Measurements from ENCODE around the gene ERBB2. TPM values are rescaled to one million over a fixed set of nuclear protein-coding genes. Genes with fewer than 3 reads are reported as not detected.
A peak's percentile ranks its signal among the peaks of the same experiment; 100 is the strongest.

ERBB2 gene
- total and polyA plus RNA-seq, 4 experiments from 2014 or later: 0.55 to 4.5 (median 4.1) TPM; not detected in 1

DNA sequence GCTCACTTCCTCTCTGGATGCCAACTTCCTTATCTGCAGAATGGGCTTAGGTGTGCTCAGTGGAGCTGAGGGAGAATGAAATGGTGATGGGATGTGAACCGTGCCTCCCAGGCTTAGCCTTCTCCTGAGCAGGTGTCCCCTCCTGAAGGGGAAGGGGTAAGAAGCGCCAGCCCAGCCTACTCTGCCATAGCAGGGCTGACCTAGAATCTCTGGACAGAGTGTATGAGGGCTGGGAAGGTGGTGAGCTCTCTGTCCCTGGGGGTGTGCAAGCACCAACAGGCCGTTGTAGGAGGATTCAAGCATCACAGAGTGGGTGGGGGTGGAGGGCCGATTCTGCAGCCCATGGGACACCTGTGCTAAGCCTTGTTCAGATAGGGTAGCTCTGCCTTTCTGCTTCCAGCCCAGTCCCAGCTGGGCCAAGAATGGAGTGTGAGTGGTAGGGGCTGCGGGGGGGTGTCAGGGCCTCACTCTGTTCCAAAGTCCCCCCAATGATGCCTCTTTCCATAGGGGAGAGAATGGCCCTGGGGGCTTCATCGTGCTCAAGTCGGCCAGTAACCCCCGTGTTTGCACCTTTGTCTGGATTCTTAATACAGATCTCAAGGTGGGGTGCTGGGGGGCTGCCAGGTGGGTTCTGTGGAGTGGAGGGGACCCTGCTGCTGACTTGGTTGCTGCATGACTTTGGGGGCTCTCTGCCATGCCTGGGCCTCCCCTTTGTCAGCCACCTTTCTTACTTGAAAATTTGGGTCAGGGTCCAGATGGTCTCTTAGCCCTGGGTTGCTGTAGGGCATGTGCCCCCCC lies 37.9 kb upstream of the ERBB2 start:
- Mint-ChIP-seq H3K9me3 (no peaks in the 10 kb centered on the region), H3K4me1 (peaks cover under 1 to 9% (median 3%) of the 10 kb centered on the region in 4 donors), H3K27me3 (peaks cover 0 to 1% of the 10 kb centered on the region in 2 donors), H3K36me3 (peaks cover 8 to 41% of the 10 kb centered on the region in 2 donors), H3K27ac (no peak overlapping the region), H3K4me3 (no peak overlapping the region)
- no peak for DNase-seq
- Histone ChIP-seq H3K36me3 (ENCODE audit: insufficient read depth, low read length) (peaks cover 52% of the 10 kb centered on the region), H3K4me1 (ENCODE audit: insufficient read depth, low read length) (peaks cover 3% of the 10 kb centered on the region), H3K9me3 (ENCODE audit: control insufficient read depth in 1 of 2, low read length in 2 of 2) (no peaks in the 10 kb centered on the region), H3K27me3 (ENCODE audit: insufficient read depth, low read length) (peaks cover under 1% of the 10 kb centered on the region), H3K4me3 (ENCODE audit: low read length in 2 of 2) (no peak overlapping the region), H3K27ac (ENCODE audit: low read depth, low read length) (no peak overlapping the region)
- intact Hi-C loops (cut with micrococcal nuclease): no loop called here
- ChIA-PET CTCF (ENCODE audit: partially characterized antibody) (interaction anchor here (0.9 to 1.6 kb wide), 2 partner anchors 8 to 39 kb away, joined by 3 read pairs; no protein-coding TSS in a partner anchor), POLR2A (ENCODE audit: partially characterized antibody) (no interaction called here)

DNA sequence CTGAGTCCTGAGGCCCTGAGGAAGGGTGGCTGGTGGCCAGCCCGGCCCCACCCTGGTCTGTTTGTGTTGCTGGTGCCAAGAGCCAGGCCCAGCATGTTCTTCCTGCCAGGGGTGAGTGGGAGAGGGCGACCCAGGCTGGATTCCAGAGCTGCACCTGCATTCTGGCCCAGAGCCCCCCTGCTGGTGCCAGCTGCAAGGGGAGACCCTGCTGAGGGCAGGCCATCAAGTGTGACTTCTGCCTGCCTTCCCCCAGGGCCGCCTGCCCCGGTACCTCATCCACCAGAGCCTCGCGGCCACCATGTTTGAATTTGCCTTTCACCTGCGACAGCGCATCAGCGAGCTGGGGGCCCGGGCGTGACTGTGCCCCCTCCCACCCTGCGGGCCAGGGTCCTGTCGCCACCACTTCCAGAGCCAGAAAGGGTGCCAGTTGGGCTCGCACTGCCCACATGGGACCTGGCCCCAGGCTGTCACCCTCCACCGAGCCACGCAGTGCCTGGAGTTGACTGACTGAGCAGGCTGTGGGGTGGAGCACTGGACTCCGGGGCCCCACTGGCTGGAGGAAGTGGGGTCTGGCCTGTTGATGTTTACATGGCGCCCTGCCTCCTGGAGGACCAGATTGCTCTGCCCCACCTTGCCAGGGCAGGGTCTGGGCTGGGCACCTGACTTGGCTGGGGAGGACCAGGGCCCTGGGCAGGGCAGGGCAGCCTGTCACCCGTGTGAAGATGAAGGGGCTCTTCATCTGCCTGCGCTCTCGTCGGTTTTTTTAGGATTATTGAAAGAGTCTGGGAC lies 37.1 kb upstream of the ERBB2 start:
- H3K36me3 ChIP-seq (ENCODE audit: insufficient read depth, low read length): peaks cover 44% of the 10 kb centered on the region
- H3K27me3 Mint-ChIP-seq: peaks cover 0 to 1% of the 10 kb centered on the region in 2 donors
- POLR2A ChIA-PET (ENCODE audit: partially characterized antibody): no interaction called here
- no peak overlapping the region for H3K4me3 ChIP-seq (ENCODE audit: low read length in 2 of 2)
- H3K4me1 Mint-ChIP-seq: peaks cover 1 to 10% (median 2%) of the 10 kb centered on the region in 4 donors
- no peak for DNase-seq
- CTCF ChIA-PET (ENCODE audit: partially characterized antibody): interaction anchor here (0.6 to 1.6 kb wide), 3 partner anchors 9 to 39 kb away, joined by 3 read pairs; no protein-coding TSS in a partner anchor
- intact Hi-C loops (cut with micrococcal nuclease): no loop called here
- no peak overlapping the region for H3K4me3 Mint-ChIP-seq
- H3K27me3 ChIP-seq (ENCODE audit: insufficient read depth, low read length): peaks cover 2% of the 10 kb centered on the region
- no peaks in the 10 kb centered on the region for H3K9me3 Mint-ChIP-seq
- H3K27ac Mint-ChIP-seq: peak overlapping the region in 2 of 7 donors; percentile 29
- no peak overlapping the region for H3K27ac ChIP-seq (ENCODE audit: low read depth, low read length)
- peaks cover 7% of the 10 kb centered on the region for H3K4me1 ChIP-seq (ENCODE audit: insufficient read depth, low read length)
- no peaks in the 10 kb centered on the region for H3K9me3 ChIP-seq (ENCODE audit: control insufficient read depth in 1 of 2, low read length in 2 of 2)
- peaks cover 8 to 40% of the 10 kb centered on the region in 2 donors for H3K36me3 Mint-ChIP-seq

DNA sequence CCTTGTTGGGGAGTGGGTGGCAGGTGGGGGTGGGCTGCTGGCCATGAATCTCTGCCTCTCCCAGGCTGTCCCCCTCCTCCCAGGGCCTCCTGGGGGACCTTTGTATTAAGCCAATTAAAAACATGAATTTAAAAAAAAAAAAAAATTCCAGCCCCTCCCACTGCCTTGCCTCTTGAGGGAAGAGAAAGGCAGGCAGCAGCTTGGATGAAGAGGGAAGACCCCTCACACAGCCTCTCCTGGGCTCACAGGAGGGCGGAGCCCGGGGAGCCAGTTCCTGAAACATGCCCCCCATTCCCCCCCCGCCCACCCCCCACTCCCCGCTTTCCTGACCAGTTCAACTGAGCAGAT lies 36.5 kb upstream of the ERBB2 start:
- ChIA-PET CTCF (ENCODE audit: partially characterized antibody) (interaction anchor here (1.0 to 4.3 kb wide), 3 partner anchors 9 to 42 kb away, joined by 3 to 41 read pairs (median 4); no protein-coding TSS in a partner anchor), POLR2A (ENCODE audit: partially characterized antibody) (interaction anchor here (0.6 kb wide), 1 partner anchor 70 kb away, joined by 3 read pairs; no protein-coding TSS in a partner anchor)
- no peak for DNase-seq
- Mint-ChIP-seq H3K27me3 (peaks cover 0 to 1% of the 10 kb centered on the region in 2 donors), H3K27ac (peak overlapping the region in 2 of 7 donors; percentile 29), H3K4me1 (peaks cover 0 to 10% (median under 1%) of the 10 kb centered on the region in 4 donors), H3K36me3 (peaks cover 8 to 35% of the 10 kb centered on the region in 2 donors), H3K9me3 (no peaks in the 10 kb centered on the region), H3K4me3 (no peak overlapping the region)
- Histone ChIP-seq H3K4me3 (ENCODE audit: low read length in 2 of 2) (no peak overlapping the region), H3K4me1 (ENCODE audit: insufficient read depth, low read length) (peaks cover 7% of the 10 kb centered on the region), H3K36me3 (ENCODE audit: insufficient read depth, low read length) (peaks cover 39% of the 10 kb centered on the region), H3K9me3 (ENCODE audit: control insufficient read depth in 1 of 2, low read length in 2 of 2) (no peaks in the 10 kb centered on the region), H3K27ac (ENCODE audit: low read depth, low read length) (no peak overlapping the region), H3K27me3 (ENCODE audit: insufficient read depth, low read length) (peaks cover 2% of the 10 kb centered on the region)
- intact Hi-C loops (cut with micrococcal nuclease): no loop called here

DNA sequence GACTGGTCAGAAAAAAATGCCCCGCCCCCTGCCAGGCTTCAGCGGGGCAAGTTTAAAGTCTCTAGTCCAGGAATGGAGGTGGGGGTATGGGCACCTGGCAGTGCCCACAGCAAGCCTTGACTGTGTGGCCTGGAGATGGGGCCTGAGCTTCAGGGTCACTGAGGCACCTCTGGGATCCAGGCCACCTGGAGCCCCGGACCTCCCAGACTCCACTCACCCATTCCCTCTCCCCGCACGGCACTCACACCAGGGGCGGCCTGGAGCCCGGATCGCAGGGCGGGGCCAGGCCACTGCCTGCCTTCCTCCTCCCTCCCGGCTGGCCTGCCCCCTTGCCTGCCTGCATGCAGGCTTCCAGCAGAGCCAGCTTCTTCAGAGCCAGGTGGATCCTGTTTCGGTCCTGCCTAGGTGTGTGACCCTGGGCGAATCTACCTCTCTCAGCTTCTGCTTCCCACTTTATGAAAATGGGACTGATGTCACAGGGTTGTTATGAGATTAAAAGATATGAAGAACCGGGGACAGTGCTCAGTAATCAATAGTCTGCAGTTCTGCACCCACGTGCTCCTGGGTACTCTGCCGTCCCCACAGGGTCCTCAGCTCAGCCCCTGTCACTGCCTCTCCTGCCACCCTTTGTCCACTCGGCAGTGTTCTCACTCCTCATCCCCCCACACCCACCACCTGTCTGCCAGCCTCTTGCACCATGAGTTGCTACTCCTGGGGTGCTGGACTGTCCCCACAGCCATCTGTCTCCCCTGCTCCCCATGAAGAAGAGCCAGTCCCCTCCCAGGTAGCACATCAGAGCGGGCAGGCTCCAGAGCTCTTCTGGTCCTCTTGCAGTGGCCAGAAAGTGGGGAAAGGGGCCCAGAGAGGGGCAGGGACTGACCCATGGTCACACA lies 35.9 kb upstream of the ERBB2 start:
- Histone ChIP-seq H3K4me1 (ENCODE audit: insufficient read depth, low read length) (peaks cover 12% of the 10 kb centered on the region), H3K27ac (ENCODE audit: low read depth, low read length) (no peak overlapping the region), H3K27me3 (ENCODE audit: insufficient read depth, low read length) (peaks cover 5% of the 10 kb centered on the region), H3K9me3 (ENCODE audit: control insufficient read depth in 1 of 2, low read length in 2 of 2) (no peaks in the 10 kb centered on the region), H3K36me3 (ENCODE audit: insufficient read depth, low read length) (peaks cover 33% of the 10 kb centered on the region), H3K4me3 (ENCODE audit: low read length in 2 of 2) (no peak overlapping the region)
- peak overlapping the region in 1 of 7 donors; percentile 12 for H3K27ac Mint-ChIP-seq
- CTCF ChIA-PET (ENCODE audit: partially characterized antibody): interaction anchor here (1.0 to 4.3 kb wide), 3 partner anchors 9 to 42 kb away, joined by 3 to 41 read pairs (median 4); no protein-coding TSS in a partner anchor
- no peak overlapping the region for H3K4me3 Mint-ChIP-seq
- H3K36me3 Mint-ChIP-seq: peaks cover 8 to 32% of the 10 kb centered on the region in 2 donors
- intact Hi-C loops (cut with micrococcal nuclease): no loop called here
- DNase-seq: no peak
- POLR2A ChIA-PET (ENCODE audit: partially characterized antibody): interaction anchor here (0.6 to 2.6 kb wide), 2 partner anchors 24 to 70 kb away, joined by 3 to 7 read pairs; partner anchors contain the start of gene PGAP3
- peaks cover 4 to 5% of the 10 kb centered on the region in 2 donors for H3K27me3 Mint-ChIP-seq
- no peaks in the 10 kb centered on the region for H3K9me3 Mint-ChIP-seq
- peaks cover 4 to 16% (median 6%) of the 10 kb centered on the region in 4 donors for H3K4me1 Mint-ChIP-seq

DNA sequence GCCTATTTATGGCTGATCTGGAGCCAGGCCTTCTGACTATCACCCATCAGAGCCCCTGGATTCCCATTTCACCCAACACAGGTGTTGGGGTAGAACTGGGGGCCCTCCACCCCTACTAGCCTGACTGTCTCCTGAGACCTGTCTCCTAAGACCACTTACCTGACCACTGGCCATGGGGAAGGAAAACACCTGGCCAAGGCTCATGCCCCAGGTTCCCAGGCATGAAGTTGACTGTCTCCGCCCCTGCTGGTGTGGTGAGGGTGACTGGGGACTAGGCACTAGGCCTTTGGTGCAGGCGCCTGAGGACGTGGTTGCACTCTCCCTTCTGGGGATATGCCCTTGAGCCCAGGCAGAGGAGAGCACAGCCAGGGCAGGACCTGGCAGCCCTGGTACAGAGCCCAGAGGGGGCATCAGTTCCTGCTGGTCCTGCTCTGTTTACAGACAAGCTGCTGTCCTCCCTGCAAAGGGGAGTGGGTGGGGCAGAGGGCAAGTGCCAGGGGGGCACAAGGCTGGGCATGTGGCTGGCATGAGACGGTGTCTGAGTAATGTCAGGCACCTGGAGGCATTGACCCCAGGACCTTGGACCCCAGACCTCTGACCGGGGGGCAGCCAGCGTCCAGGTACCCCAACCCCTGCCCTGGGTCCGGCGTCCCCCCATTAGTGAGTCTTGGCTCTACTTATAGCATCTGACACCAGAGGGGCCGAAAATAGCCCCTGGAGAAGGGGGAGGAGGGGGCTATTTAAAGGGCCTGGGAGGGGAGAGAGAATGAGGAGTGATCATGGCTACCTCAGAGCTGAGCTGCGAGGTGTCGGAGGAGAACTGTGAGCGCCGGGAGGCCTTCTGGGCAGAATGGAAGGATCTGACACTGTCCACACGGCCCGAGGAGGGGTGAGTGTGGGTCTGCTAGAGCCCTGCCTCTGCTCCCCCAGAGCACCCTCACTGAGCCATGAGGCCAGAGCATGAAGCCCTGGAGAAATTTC lies 35.0 kb upstream of the ERBB2 start, which contains the start of gene TCAP:
Gene TCAP (plus strand): TSS at position 769 of the 981 bp plus-strand sequence. CDS start 11 bp downstream, at position 780.
- H3K27ac ChIP-seq (ENCODE audit: low read depth, low read length): no peak within 1 kb of the TSS
- peaks cover 12% of the 10 kb centered on the region for H3K4me1 ChIP-seq (ENCODE audit: insufficient read depth, low read length)
- peaks cover 4 to 16% (median 6%) of the 10 kb centered on the region in 4 donors for H3K4me1 Mint-ChIP-seq
- ChIA-PET POLR2A (ENCODE audit: partially characterized antibody) (interaction anchor here (1.4 to 4.1 kb wide), 3 partner anchors 11 to 23 kb away, joined by 3 to 22 read pairs (median 7); partner anchors contain the start of gene PGAP3), CTCF (ENCODE audit: partially characterized antibody) (interaction anchor here (1.0 to 4.3 kb wide), 4 partner anchors 8 to 43 kb away, joined by 3 to 41 read pairs (median 4); no protein-coding TSS in a partner anchor)
- no peak within 1 kb of the TSS for H3K4me3 ChIP-seq (ENCODE audit: low read length in 2 of 2)
- DNase-seq: no peak
- peak within 1 kb of the TSS in 3 of 7 donors; percentile 8 to 59 (median 29) for H3K27ac Mint-ChIP-seq
- no peaks in the 10 kb centered on the region for H3K9me3 ChIP-seq (ENCODE audit: control insufficient read depth in 1 of 2, low read length in 2 of 2)
- H3K36me3 ChIP-seq (ENCODE audit: insufficient read depth, low read length): peaks cover 26% of the 10 kb centered on the region
- no peaks in the 10 kb centered on the region for H3K9me3 Mint-ChIP-seq
- H3K36me3 Mint-ChIP-seq: peaks cover 8 to 25% of the 10 kb centered on the region in 2 donors
- H3K27me3 Mint-ChIP-seq: peaks cover 4 to 9% of the 10 kb centered on the region in 2 donors
- intact Hi-C loops (cut with micrococcal nuclease): no loop called here
- H3K27me3 ChIP-seq (ENCODE audit: insufficient read depth, low read length): peaks cover 12% of the 10 kb centered on the region
- H3K4me3 Mint-ChIP-seq: peak within 1 kb of the TSS in 3 of 8 donors; percentile 25 to 73 (median 31)
